HepG2 (cell line): ENCODE data around the gene REST. TPM values are rescaled to one million over a fixed set of nuclear protein-coding genes. Genes with fewer than 3 reads are reported as not detected.

ENCODE experiments used
- CCAR2 ChIP-seq: fragments of 200-400 bp; formaldehyde crosslinking; optimal IDR thresholded peaks from 2 replicates; pipeline ENCODE3; 2018; ENCODE audit warnings: low read depth, mild to moderate bottlenecking, low read length, moderate library complexity
- ELF3 ChIP-seq: IDR thresholded peaks from 2 replicates; pipeline ENCODE4 v1.6.1; 2016; ENCODE audit warnings: missing genetic modification reagents, missing compliant biosample characterization
- ETS1 ChIP-seq: sonication (generic); formaldehyde crosslinking; IDR thresholded peaks from 2 replicates; pipeline ENCODE4 v1.4.0; 2020; ENCODE audit warnings: missing genetic modification reagents
- ETV6 ChIP-seq: sonication (generic); formaldehyde crosslinking; conservative IDR thresholded peaks from 2 replicates; pipeline ENCODE4 v1.4.0; 2020; ENCODE audit warnings: missing genetic modification reagents
- FOXO1 ChIP-seq: sonication (generic); formaldehyde crosslinking; IDR thresholded peaks from 2 replicates; pipeline ENCODE4 v1.4.0; 2020; ENCODE audit warnings: missing genetic modification reagents
- HNF4G ChIP-seq, 2 experiments: sonication (generic) in 1 of 2; formaldehyde crosslinking in 1 of 2; IDR thresholded peaks; 2 replicates each; pipeline versions ENCODE4 v1.4.0 to v1.6.1; 2011 to 2020; ENCODE audit warnings: borderline replicate concordance in 2 of 2, low read depth in 2 of 2, mild to moderate bottlenecking in 2 of 2, low read length in 1 of 2, missing genetic modification reagents in 1 of 2, moderate library complexity in 1 of 2
- MLXIP ChIP-seq: sonication (generic); formaldehyde crosslinking; IDR thresholded peaks from 2 replicates; pipeline ENCODE4 v1.9.0; 2021; ENCODE audit warnings: missing genetic modification reagents, borderline replicate concordance
- RFXAP ChIP-seq: sonication (generic); formaldehyde crosslinking; IDR thresholded peaks from 2 replicates; pipeline ENCODE4 v1.4.0; 2020; ENCODE audit warnings: missing genetic modification reagents, borderline replicate concordance
- SNAPC2 ChIP-seq: sonication (generic); formaldehyde crosslinking; IDR thresholded peaks from 2 replicates; pipeline ENCODE4 v1.8.1; 2022; ENCODE audit warnings: mild to moderate bottlenecking, missing genetic modification reagents
- SP4 ChIP-seq: sonication (generic); formaldehyde crosslinking; IDR thresholded peaks from 2 replicates; pipeline ENCODE4 v1.8.1; 2023; ENCODE audit warnings: mild to moderate bottlenecking, missing genetic modification reagents
- TBX2 ChIP-seq: sonication (generic); formaldehyde crosslinking; IDR thresholded peaks from 2 replicates; pipeline ENCODE4 v1.5.0; 2020; ENCODE audit warnings: missing genetic modification reagents, mild to moderate bottlenecking, borderline replicate concordance
- ZKSCAN8 ChIP-seq: IDR thresholded peaks from 2 replicates; pipeline ENCODE4 v1.6.1; 2016; ENCODE audit warnings: borderline replicate concordance, missing genetic modification reagents, missing compliant biosample characterization
- ZNF354B ChIP-seq: sonication (generic); formaldehyde crosslinking; IDR thresholded peaks from 2 replicates; pipeline ENCODE4 v1.8.0; 2022; ENCODE audit warnings: mild to moderate bottlenecking, missing genetic modification reagents
- ZNF503 ChIP-seq: sonication (generic); formaldehyde crosslinking; IDR thresholded peaks from 2 replicates; pipeline ENCODE4 v1.4.0; 2020; ENCODE audit warnings: missing genetic modification reagents
- ZNF616 ChIP-seq: sonication (generic); formaldehyde crosslinking; IDR thresholded peaks from 2 replicates; pipeline ENCODE4 v1.5.0; 2020; ENCODE audit warnings: low read depth, mild to moderate bottlenecking, missing genetic modification reagents
- ZNF691 ChIP-seq: sonication (generic); formaldehyde crosslinking; IDR thresholded peaks from 2 replicates; pipeline ENCODE4 v1.4.0; 2020; ENCODE audit warnings: missing genetic modification reagents, low read depth, mild to moderate bottlenecking, borderline replicate concordance
- polyA plus RNA-seq, 8 experiments: library from polyadenylated mRNA; depleted of rRNA in 3 of 8; stranded (reverse) in 7 of 8; unstranded in 1 of 8; fragments of >200 nt; fragmentation: Illumina TruSeq in 4 of 8; extraction: Trizol in 4 of 8; gene quantifications; 2 replicates each; pipeline versions ENCODE4 v1.2.1 to v1.2.3, GENCODE V29; 2011 to 2016; ENCODE audit warnings: low read depth in 4 of 8, missing spikeins in 1 of 8, mixed read lengths in 1 of 8; ENCODE audit not compliant: insufficient read depth in 1 of 8
- total RNA-seq, 5 experiments: library from RNA; depleted of rRNA; stranded (reverse); fragments of >200 nt; fragmentation: Illumina TruSeq; extraction: Trizol; gene quantifications; 2 replicates each; pipeline ENCODE4 v1.2.3, GENCODE V29; 2016; ENCODE audit warnings: low read depth in 1 of 5
- TF ChIP-seq, protein P1 (sequence below): sonication (generic); formaldehyde crosslinking; IDR thresholded peaks from 2 replicates; pipeline ENCODE4 v1.8.0; 2022; ENCODE audit warnings: missing genetic modification reagents, low read depth, mild to moderate bottlenecking, borderline replicate concordance
- TF ChIP-seq, protein P2 (sequence below): sonication (generic); formaldehyde crosslinking; IDR thresholded peaks from 2 replicates; pipeline ENCODE4 v1.4.0; 2020; ENCODE audit warnings: missing genetic modification reagents

Gene REST
- total and polyA plus RNA-seq, 2 of the 13 experiments (the other 11 are each of a cell fraction or from before 2014, with no cell fraction given): 12.7 to 22.4 TPM

DNA sequence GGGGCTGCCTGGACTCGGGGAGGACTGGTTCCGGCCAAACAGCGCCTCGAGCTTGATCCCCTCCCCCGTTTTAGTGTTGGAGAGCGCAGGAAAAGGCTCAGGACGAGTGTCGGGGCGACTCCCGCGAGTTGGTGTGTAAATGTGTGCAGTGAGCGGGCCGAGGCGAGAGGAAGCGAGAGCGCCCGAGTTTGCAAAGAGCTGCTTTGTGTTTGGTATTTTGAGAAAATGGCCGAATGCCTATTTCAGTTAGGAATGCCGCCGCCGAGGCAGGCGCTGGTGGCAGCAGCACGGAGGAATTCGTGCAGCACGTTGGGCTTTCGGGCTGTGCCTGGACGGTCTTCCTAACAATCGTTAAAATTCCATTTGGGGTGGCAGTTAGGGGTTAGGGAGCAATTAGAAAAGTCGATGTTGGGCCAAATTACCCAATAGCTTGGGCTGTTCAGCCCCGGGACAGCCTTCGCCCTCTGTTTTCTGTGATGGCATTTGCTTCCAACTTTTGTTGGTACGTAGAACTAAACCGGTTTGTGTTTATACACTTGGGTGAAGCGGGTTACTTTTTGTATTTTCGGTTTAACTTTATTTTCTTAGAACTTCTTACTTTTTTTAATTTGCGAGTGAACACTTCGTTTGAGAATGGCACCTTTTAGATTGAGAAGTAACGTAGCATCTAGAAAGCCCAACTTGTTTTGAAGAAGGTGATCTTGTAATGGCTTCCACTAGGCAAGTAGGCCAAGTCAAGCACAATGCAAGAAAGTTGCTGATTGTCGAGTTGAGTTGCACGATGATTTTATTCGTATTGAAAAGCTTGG is 1.6 kb downstream of the REST start (continued):
- no peak for TF ChIP-seq ETS1 (CRISPR knock-in tag)
- no peak for TF ChIP-seq ZKSCAN8 (CRISPR knock-in tag)
- TF ChIP-seq ZNF616 (CRISPR knock-in tag): no peak
- no peak for TF ChIP-seq CCAR2
- TF ChIP-seq TBX2 (CRISPR knock-in tag): no peak
- TF ChIP-seq ELF3 (CRISPR knock-in tag): no peak
- peak; percentile 32; the same call in 1 of the 2 replicates for TF ChIP-seq ZNF691 (CRISPR knock-in tag)
- TF ChIP-seq ZNF354B (CRISPR knock-in tag): no peak
- TF ChIP-seq FOXO1: no peak
- no peak for TF ChIP-seq RFXAP (CRISPR knock-in tag)
- TF ChIP-seq HNF4G (IDR thresholded peaks at IDR 0.05; ENCODE audit: borderline replicate concordance, low read depth, low read length): no peak
- no peak for TF ChIP-seq HNF4G (CRISPR knock-in tag; IDR thresholded peaks at IDR 0.05; ENCODE audit: borderline replicate concordance, low read depth)
- TF ChIP-seq, protein P1, sequence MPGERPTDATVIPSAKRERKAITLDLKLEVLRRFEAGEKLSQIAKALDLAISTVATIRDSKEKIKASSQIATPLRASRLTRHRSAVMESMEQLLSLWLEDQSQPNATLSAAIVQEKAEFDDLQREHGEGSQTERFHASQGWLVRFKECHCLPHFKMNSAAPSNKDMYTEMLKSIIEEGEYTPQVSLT (CRISPR knock-in tag): 0 out of 2 replicates have a peak, but pooled peaks have one; percentile 49
- TF ChIP-seq ETV6 (CRISPR knock-in tag): no peak
- TF ChIP-seq, protein P2, sequence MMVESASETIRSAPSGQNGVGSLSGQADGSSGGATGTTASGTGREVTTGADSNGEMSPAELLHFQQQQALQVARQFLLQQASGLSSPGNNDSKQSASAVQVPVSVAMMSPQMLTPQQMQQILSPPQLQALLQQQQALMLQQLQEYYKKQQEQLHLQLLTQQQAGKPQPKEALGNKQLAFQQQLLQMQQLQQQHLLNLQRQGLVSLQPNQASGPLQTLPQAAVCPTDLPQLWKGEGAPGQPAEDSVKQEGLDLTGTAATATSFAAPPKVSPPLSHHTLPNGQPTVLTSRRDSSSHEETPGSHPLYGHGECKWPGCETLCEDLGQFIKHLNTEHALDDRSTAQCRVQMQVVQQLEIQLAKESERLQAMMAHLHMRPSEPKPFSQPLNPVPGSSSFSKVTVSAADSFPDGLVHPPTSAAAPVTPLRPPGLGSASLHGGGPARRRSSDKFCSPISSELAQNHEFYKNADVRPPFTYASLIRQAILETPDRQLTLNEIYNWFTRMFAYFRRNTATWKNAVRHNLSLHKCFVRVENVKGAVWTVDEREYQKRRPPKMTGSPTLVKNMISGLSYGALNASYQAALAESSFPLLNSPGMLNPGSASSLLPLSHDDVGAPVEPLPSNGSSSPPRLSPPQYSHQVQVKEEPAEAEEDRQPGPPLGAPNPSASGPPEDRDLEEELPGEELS: peak; percentile 17; the same call in 1 of the 2 replicates
- TF ChIP-seq SP4: 0 out of 2 replicates have a peak, but pooled peaks have one; percentile 17
- TF ChIP-seq MLXIP (CRISPR knock-in tag): no peak
- TF ChIP-seq SNAPC2 (CRISPR knock-in tag): 0 out of 2 replicates have a peak, but pooled peaks have one; percentile 41
- TF ChIP-seq ZNF503 (CRISPR knock-in tag): peak; percentile 30; the same call in 1 of the 2 replicates
